Vagina (tissue), 2 donors: ENCODE data around the gene SETD3. TPM values are rescaled to one million over a fixed set of nuclear protein-coding genes. Genes with fewer than 3 reads are reported as not detected.

Source experiments
- DNase-seq, 2 donors: peaks; one replicate each; pipeline ENCODE4 v3.0.0-alpha.2; 2017; ENCODE audit errors: extremely low spot score in 2 of 2
- H3K27ac ChIP-seq: fragments of 200-600 bp; sonication (generic); one replicate; pipeline ENCODE4 v1.5.1; 2019
- H3K27me3 ChIP-seq: fragments of 200-600 bp; sonication (generic); one replicate; pipeline ENCODE4 v1.5.1; 2019
- H3K36me3 ChIP-seq, 2 donors: fragments of 200-600 bp; sonication (generic); one replicate each; pipeline ENCODE4 v1.5.1; 2017 to 2019
- H3K4me1 ChIP-seq: fragments of 200-600 bp; sonication (generic); one replicate; pipeline ENCODE4 v1.5.1; 2019
- H3K4me3 ChIP-seq, 2 donors: fragments of 200-600 bp; sonication (generic); 1 replicate in 1 of 2; 2 replicates in 1 of 2; pipeline ENCODE4 v1.5.1; 2016 to 2019
- H3K9me3 ChIP-seq: fragments of 200-600 bp; sonication (generic); one replicate; pipeline ENCODE4 v1.5.1; 2019
- POLR2A ChIP-seq, 2 donors: fragments of 450-650 bp; IDR thresholded peaks; one replicate each; pipeline ENCODE4 v1.6.1; 2017; ENCODE audit warnings: antibody characterized with exemption in 2 of 2, mild to moderate bottlenecking in 2 of 2, moderate library complexity in 2 of 2
- POLR2AphosphoS5 ChIP-seq, 2 donors: sonication (generic); formaldehyde crosslinking; IDR thresholded peaks; one replicate each; pipeline ENCODE4 v1.9.0; 2017; ENCODE audit warnings: antibody characterized with exemption in 2 of 2, mild to moderate bottlenecking in 2 of 2, low read depth in 1 of 2; ENCODE audit not compliant: insufficient read depth in 1 of 2
- intact Hi-C: fragments of 100-400 bp; cut with DNase I; formaldehyde crosslinking; loops from one replicate; pipeline ENCODE4 v1.15.1; 2023
- total RNA-seq: library from RNA; depleted of rRNA; stranded (reverse); fragments of >200 nt; gene quantifications from one replicate; pipeline ENCODE4 v1.2.3, GENCODE V29; 2016
- TF ChIP-seq, protein P1 (sequence below), 3 experiments: fragments of 450-650 bp in 2 of 3; fragments of 200-600 bp in 1 of 3; sonication (generic) in 1 of 3; IDR thresholded peaks; one replicate each; pipeline ENCODE4 v1.5.1; 2017 to 2019; ENCODE audit warnings: antibody characterized with exemption in 3 of 3, mild to moderate bottlenecking in 2 of 3, moderate library complexity in 2 of 3

Gene SETD3
- total RNA-seq, 1 donor from 2014 or later: 49.8 TPM

DNA sequence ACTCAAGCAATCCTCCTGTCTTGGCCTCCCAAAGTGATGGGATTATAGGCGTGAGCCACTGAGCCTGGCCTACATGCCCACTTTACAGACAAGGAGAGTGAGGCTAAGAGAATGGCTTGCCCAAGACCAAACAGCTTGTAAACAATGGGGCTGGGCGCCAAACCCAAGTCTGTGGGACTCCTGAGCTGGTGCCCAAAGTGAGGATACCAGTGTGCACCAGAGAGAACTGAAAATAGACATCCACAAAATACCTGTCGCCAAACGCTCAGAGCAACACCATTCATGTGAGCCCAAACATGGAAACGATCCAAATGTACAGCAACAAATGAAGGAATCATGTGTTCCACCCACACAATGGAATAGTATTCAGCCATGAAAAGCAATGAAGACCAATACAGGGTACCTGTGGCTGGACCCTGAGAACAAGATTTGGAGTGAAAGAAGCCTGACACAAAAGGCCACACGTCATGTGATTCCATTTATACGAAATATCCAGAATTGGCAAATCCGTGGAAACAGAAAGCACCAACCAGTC, 38.8 kb upstream of the SETD3 start:
- no peak for DNase-seq
- Histone ChIP-seq H3K36me3 (peaks cover 0 to 5% of the 10 kb centered on the region in 2 donors), H3K4me1 (peaks cover 32% of the 10 kb centered on the region), H3K27me3 (no peaks in the 10 kb centered on the region), H3K27ac (no peak overlapping the region), H3K4me3 (no peak overlapping the region), H3K9me3 (no peaks in the 10 kb centered on the region)
- intact Hi-C loops: loop anchor here (2.0 kb wide), 1 partner anchor 109 kb away; no protein-coding TSS in a partner anchor
- TF ChIP-seq, protein P1, sequence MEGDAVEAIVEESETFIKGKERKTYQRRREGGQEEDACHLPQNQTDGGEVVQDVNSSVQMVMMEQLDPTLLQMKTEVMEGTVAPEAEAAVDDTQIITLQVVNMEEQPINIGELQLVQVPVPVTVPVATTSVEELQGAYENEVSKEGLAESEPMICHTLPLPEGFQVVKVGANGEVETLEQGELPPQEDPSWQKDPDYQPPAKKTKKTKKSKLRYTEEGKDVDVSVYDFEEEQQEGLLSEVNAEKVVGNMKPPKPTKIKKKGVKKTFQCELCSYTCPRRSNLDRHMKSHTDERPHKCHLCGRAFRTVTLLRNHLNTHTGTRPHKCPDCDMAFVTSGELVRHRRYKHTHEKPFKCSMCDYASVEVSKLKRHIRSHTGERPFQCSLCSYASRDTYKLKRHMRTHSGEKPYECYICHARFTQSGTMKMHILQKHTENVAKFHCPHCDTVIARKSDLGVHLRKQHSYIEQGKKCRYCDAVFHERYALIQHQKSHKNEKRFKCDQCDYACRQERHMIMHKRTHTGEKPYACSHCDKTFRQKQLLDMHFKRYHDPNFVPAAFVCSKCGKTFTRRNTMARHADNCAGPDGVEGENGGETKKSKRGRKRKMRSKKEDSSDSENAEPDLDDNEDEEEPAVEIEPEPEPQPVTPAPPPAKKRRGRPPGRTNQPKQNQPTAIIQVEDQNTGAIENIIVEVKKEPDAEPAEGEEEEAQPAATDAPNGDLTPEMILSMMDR (IDR thresholded peaks at IDR 0.05): no peak
- no peak for TF ChIP-seq POLR2A (IDR thresholded peaks at IDR 0.05)
- no peak for TF ChIP-seq POLR2AphosphoS5 (IDR thresholded peaks at IDR 0.05; ENCODE audit: insufficient read depth in 1 of 2, low read depth in 1 of 2)

DNA sequence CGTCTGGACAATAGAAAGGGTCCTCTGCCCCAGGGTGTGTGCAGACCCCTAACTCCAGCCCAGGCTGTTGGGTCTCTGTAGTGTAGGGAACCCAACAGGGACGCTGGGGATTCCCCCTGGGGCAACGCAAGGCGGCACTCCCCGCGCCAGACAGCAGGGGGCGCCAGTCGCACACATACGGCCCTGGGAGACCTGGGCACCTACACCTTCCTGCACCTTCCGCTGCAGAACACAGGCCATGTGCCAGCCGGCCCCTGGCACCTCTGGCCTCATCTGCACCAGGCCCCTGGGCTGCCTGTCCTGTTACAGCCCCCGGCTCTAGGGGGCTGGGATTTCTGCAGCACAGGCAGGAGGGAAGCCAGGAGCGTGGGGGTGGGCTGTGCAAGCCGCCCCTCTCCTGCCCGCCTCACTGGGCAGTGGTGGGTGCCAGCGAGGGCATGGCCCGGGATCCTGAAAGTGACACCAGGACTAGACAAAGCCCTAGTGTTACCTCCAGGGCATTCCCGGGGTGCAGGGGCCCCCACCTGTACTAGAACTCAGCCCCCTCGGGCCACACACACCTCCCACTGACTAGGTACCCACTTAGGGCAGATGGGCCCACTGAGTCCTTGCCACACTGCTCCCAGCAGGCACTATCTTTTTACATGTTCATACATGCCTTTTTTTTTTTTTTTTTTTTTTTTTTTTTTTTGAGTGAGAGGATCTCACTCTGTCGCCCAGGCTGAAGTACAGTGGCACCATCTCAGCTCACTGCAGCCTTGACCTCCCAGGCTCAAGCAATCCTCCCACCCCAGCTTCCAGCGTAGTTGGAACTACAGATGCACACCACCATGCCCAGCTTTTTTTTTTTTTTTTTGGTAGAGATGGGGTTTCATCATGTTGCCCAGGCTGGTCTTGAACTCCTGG, 38.0 kb upstream of the SETD3 start:
- H3K4me1 ChIP-seq: peaks cover 25% of the 10 kb centered on the region
- DNase-seq: no peak
- no peak overlapping the region for H3K4me3 ChIP-seq
- intact Hi-C loops: loop anchor here (2.0 kb wide), 1 partner anchor 110 kb away; no protein-coding TSS in a partner anchor
- H3K9me3 ChIP-seq: no peaks in the 10 kb centered on the region
- no peak overlapping the region for H3K27ac ChIP-seq
- no peak for TF ChIP-seq POLR2A (IDR thresholded peaks at IDR 0.05)
- TF ChIP-seq, protein P1 (IDR thresholded peaks at IDR 0.05): peak; percentile 89 to 94 (median 89)
- peak in 1 of 2 donors; percentile 12 for TF ChIP-seq POLR2AphosphoS5 (IDR thresholded peaks at IDR 0.05; ENCODE audit: insufficient read depth in 1 of 2, low read depth in 1 of 2)
- H3K36me3 ChIP-seq: peaks cover 0 to 12% of the 10 kb centered on the region in 2 donors
- no peaks in the 10 kb centered on the region for H3K27me3 ChIP-seq

DNA sequence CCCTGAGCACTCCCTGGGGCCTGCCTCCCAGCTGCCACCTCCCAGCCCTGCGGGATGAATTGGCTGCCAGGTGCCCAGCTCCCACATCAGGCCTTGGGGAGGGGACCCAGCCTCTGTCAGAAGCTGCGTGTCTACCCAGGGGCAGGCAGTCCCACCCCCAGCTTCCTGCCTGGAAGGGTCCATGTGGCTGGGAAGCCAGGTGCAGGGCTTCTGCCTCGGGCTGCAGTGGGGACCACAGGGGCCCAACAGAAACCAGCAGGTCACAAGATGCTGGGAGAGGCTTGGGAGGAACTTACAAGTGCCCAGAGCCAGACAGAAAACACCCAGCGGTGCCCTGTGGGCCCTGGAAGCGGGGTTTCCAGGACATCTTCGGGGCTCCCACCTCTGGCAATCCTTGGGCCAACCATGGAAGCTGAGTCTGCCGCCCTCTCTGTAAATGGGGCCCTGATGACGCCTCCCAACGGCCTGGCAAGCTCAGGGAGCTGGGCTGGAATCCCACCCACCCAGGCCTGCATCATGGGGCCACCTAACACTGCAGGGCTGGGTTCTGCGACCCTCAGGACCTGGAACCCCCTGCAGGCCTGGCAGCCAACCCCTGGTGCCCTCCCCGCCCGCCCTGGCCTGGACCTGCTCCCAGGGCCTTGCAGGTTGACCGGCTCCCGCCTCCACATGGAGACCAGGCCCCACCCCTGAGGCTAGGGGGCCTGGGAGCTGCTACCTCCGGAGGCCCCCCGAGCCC, 37.2 kb upstream of the SETD3 start:
- DNase-seq: no peak
- intact Hi-C loops: loop anchor here (2.0 kb wide), 1 partner anchor 111 kb away; no protein-coding TSS in a partner anchor
- H3K27ac ChIP-seq: no peak overlapping the region
- TF ChIP-seq POLR2AphosphoS5 (IDR thresholded peaks at IDR 0.05; ENCODE audit: insufficient read depth in 1 of 2, low read depth in 1 of 2) (no peak), POLR2A (IDR thresholded peaks at IDR 0.05) (no peak)
- TF ChIP-seq, protein P1 (IDR thresholded peaks at IDR 0.05): no peak
- no peaks in the 10 kb centered on the region for H3K27me3 ChIP-seq
- no peaks in the 10 kb centered on the region for H3K9me3 ChIP-seq
- H3K4me1 ChIP-seq: peaks cover 16% of the 10 kb centered on the region
- H3K36me3 ChIP-seq: peaks cover 0 to 12% of the 10 kb centered on the region in 2 donors
- H3K4me3 ChIP-seq: no peak overlapping the region

DNA sequence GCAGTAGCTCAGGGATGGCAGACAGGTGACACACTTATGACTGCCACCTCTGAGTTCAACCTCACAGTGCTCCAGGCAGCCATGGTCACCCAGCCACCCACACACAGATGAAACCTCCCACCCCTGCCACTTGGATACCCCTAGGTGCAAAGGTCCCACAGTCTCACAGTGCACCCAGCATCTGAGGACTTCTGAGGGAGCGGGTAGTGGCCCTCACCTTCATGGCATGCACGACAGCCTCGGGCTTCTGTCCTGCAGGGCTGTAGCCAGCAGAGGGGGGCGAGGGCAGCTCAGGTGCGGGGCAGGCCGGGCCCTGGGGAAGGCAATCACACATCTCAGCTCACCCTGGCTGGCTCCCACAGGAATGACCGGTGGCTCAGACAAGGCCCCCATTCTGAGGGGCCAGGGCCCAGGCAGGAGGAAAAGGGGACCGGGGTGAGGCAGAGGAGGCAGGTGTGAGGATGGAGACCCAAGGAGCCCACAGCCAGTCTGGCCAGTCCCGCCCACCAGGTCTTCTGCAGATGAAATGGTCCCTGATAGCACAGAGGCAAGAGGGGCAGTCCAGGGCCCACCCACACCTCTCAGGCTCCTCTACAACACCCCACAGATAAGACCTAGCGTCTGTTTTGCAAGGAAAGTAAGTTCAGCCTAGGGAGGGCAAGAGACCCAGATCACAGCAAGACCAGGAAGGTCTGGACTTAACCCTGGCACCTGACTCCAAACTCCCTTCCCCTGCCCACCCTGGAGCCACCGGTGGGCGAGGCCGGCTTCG, 36.4 kb upstream of the SETD3 start:
- H3K27ac ChIP-seq: no peak overlapping the region
- intact Hi-C loops: no loop called here
- peaks cover 0 to 12% of the 10 kb centered on the region in 2 donors for H3K36me3 ChIP-seq

More for the DNA sequence above, 36.4 kb upstream of the SETD3 start:
- Histone ChIP-seq H3K27me3 (no peaks in the 10 kb centered on the region), H3K4me1 (peaks cover 9% of the 10 kb centered on the region), H3K9me3 (no peaks in the 10 kb centered on the region), H3K4me3 (no peak overlapping the region)
- DNase-seq: no peak
- no peak for TF ChIP-seq POLR2AphosphoS5 (IDR thresholded peaks at IDR 0.05; ENCODE audit: insufficient read depth in 1 of 2, low read depth in 1 of 2)
- TF ChIP-seq, protein P1 (IDR thresholded peaks at IDR 0.05): no peak
- no peak for TF ChIP-seq POLR2A (IDR thresholded peaks at IDR 0.05)
